K562 (cell line): ENCODE results near the gene CEP192.

Source experiments
- FOXM1 ChIP-seq, 2 experiments: fragments of 450-650 bp in 1 of 2; sonication (generic) in 1 of 2; formaldehyde crosslinking in 1 of 2; IDR thresholded peaks; 2 replicates each; pipeline versions ENCODE4 v1.6.1 to v1.9.0; 2017 to 2022; ENCODE audit warnings: low read depth in 2 of 2, mild to moderate bottlenecking in 2 of 2, missing genetic modification reagents in 1 of 2, moderate library complexity in 1 of 2
- MAFK ChIP-seq: IDR thresholded peaks from 2 replicates; pipeline ENCODE4 v1.6.1; 2011; ENCODE audit warnings: low read length, improper control_type of control experiment
- NFE2 ChIP-seq: IDR thresholded peaks from 2 replicates; pipeline ENCODE4 v1.6.1; 2014; ENCODE audit warnings: antibody characterized with exemption, low read depth

- no peak for TF ChIP-seq NFE2
- no peak for TF ChIP-seq MAFK
- TF ChIP-seq FOXM1 (IDR thresholded peaks at IDR 0.05; ENCODE audit: low read depth): no peak
- TF ChIP-seq FOXM1 (CRISPR knock-in tag; IDR thresholded peaks at IDR 0.05; ENCODE audit: low read depth): no peak
Measured at GRCh38 chr18:13139885-13140450, 148.8 kb downstream of the CEP192 start.
